ENCODE data around the gene ATP6V1C2. TPM values are rescaled to one million over a fixed set of nuclear protein-coding genes. Genes with fewer than 3 reads are reported as not detected.

Gene ATP6V1C2
- total RNA-seq, 5 donors from 2014 or later (not counting 1 experiment from before 2014, with no cell fraction given) = 0.36 TPM; not detected in 4

DNA sequence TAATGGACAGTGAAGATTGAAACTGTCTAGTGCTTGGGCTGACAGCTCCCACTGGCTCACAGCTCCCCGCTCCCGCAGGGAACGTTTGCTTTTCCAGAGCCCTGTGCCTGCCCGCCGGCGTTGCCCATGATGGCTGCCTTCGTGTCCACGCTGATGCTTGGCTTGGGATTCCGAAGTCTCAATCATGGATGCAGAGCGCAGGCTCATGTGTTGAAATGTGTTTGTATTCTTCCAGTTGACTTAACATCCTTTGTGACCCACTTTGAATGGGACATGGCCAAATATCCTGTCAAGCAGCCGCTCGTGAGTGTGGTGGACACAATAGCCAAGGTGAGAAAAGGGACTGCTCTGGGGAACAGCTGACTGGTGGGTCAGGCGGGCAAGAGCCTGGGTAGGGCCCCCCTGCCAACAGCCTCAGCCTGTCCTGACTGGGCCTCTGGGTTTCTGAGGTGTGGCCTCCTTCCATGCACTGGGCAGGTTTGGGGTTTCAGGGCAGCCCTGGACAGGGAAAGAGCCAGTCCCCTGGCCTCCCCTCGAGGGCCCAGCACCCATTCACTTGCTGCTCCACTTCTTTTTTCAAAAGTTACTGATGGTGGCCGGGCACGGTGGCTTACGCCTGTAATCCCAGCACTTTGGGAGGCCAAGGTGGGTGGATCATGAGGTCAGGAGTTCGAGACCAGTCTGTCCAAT lies 42.8 kb downstream of the ATP6V1C2 start:
- H3K36me3 ChIP-seq (ENCODE audit: control insufficient read depth in 2 of 2, extremely low read depth in 1 of 2, insufficient read depth in 1 of 2, low read length in 1 of 2) = no peaks in the 10 kb centered on the region
- no peak for DNase-seq
- H3K27me3 ChIP-seq (replicated peaks in 1 of 2; ENCODE audit: control insufficient read depth in 2 of 2, extremely low read depth in 1 of 2, insufficient read depth in 2 of 2, low read length in 1 of 2) = peaks cover 0 to 25% of the 10 kb centered on the region in 2 experiments
- no peaks in the 10 kb centered on the region for H3K36me3 Mint-ChIP-seq
- H3K4me1 ChIP-seq (ENCODE audit: control insufficient read depth in 1 of 2, extremely low read depth in 1 of 2, insufficient read depth in 2 of 2, low read length in 2 of 2) = no peaks in the 10 kb centered on the region
- no peak for ATAC-seq (replicated peaks in 1 of 4)
- POLR2A ChIA-PET = no interaction called here
- CTCF ChIA-PET = no interaction called here
- no peak overlapping the region for H3K4me3 Mint-ChIP-seq
- no peak overlapping the region for H3K4me3 ChIP-seq (ENCODE audit: control insufficient read depth in 1 of 2, extremely low read depth in 1 of 2, low read length in 1 of 2)
- H3K9me3 ChIP-seq = no peaks in the 10 kb centered on the region
- peaks cover 4% of the 10 kb centered on the region in 2 donors for H3K27me3 Mint-ChIP-seq
- H3K4me1 Mint-ChIP-seq = peaks cover 0 to 4% (median 0%) of the 10 kb centered on the region in 3 donors
- H3K27ac ChIP-seq (ENCODE audit: low read length) = no peak overlapping the region
- H3K9me3 Mint-ChIP-seq = no peaks in the 10 kb centered on the region
- WGBS (ENCODE audit: insufficient coverage) = 88% methylated on average over 13 of the region's 18 CpGs
- no peak overlapping the region for H3K27ac Mint-ChIP-seq

DNA sequence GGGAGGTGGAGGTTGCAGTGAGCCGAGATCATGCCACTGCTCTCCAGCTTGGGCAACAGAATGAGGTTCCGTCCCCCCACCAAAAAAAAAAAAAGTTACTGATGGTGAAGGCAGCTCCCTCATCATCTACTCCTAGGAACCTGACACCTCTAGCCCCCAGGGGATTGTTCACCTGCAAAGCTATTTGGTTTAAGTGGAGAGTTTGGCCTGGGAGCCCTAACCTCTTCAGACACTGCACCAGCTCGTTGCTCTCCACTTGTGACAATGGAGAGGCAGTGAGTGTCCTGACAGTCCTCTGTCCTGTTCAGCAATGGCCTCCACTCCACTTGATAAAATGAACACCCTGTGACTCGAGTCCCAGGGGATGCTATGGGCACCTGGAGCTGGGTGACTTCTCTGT lies 43.5 kb downstream of the ATP6V1C2 start:
- DNase-seq = no peak
- WGBS (ENCODE audit: insufficient coverage) = no CpG with 5 or more reads among the region's 4 CpGs
- no peaks in the 10 kb centered on the region for H3K36me3 ChIP-seq (ENCODE audit: control insufficient read depth in 2 of 2, extremely low read depth in 1 of 2, insufficient read depth in 1 of 2, low read length in 1 of 2)
- ChIA-PET POLR2A (interaction anchor here in 1 of 2 donors (0.5 kb wide), 1 partner anchor 795 kb away, joined by 4 read pairs; no protein-coding TSS in a partner anchor), CTCF (no interaction called here)
- H3K4me3 ChIP-seq (ENCODE audit: control insufficient read depth in 1 of 2, extremely low read depth in 1 of 2, low read length in 1 of 2) = no peak overlapping the region
- no peaks in the 10 kb centered on the region for H3K9me3 ChIP-seq
- peaks cover 0 to 4% (median 0%) of the 10 kb centered on the region in 3 donors for H3K4me1 Mint-ChIP-seq
- H3K27me3 Mint-ChIP-seq = peaks cover 4% of the 10 kb centered on the region in 2 donors
- peaks cover 0 to 25% of the 10 kb centered on the region in 2 experiments for H3K27me3 ChIP-seq (replicated peaks in 1 of 2; ENCODE audit: control insufficient read depth in 2 of 2, extremely low read depth in 1 of 2, insufficient read depth in 2 of 2, low read length in 1 of 2)
- H3K4me1 ChIP-seq (ENCODE audit: control insufficient read depth in 1 of 2, extremely low read depth in 1 of 2, insufficient read depth in 2 of 2, low read length in 2 of 2) = no peaks in the 10 kb centered on the region
- H3K27ac Mint-ChIP-seq = no peak overlapping the region
- no peak for ATAC-seq (replicated peaks in 1 of 4)
- no peaks in the 10 kb centered on the region for H3K36me3 Mint-ChIP-seq
- no peak overlapping the region for H3K27ac ChIP-seq (ENCODE audit: low read length)
- H3K4me3 Mint-ChIP-seq = no peak overlapping the region
- no peaks in the 10 kb centered on the region for H3K9me3 Mint-ChIP-seq

DNA sequence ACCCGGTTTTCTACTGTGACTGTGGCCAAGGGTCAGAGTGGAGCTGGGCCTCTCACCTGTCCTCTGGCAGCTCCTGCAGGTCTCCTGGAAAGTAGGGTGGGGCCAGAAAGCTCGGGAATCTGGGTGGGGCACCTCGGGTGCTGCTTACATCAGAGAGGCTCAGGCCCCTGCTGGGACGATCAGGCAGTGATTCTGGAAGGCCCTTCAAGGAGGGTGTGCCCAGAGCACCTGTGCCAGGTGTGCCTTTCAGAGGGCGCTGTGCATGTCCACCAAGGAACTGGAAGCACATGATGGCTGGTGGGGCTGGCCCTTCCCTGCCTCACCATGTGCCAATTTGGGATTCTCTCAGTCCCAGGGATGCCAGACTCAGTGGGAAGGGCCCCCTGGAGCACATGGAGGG lies 44.0 kb downstream of the ATP6V1C2 start:
- no peaks in the 10 kb centered on the region for H3K4me1 ChIP-seq (ENCODE audit: control insufficient read depth in 1 of 2, extremely low read depth in 1 of 2, insufficient read depth in 2 of 2, low read length in 2 of 2)
- H3K4me3 ChIP-seq (ENCODE audit: control insufficient read depth in 1 of 2, extremely low read depth in 1 of 2, low read length in 1 of 2) = no peak overlapping the region
- POLR2A ChIA-PET = interaction anchor here in 1 of 2 donors (0.5 kb wide), 1 partner anchor 795 kb away, joined by 4 read pairs; no protein-coding TSS in a partner anchor
- H3K27ac Mint-ChIP-seq = no peak overlapping the region
- CTCF ChIA-PET = no interaction called here
- ATAC-seq (replicated peaks in 1 of 4) (no peak), DNase-seq (no peak)
- H3K4me3 Mint-ChIP-seq = no peak overlapping the region
- 55% methylated on average over 5 of the region's 5 CpGs for WGBS (ENCODE audit: insufficient coverage)
- no peaks in the 10 kb centered on the region for H3K36me3 Mint-ChIP-seq
- no peaks in the 10 kb centered on the region for H3K9me3 ChIP-seq
- no peak overlapping the region for H3K27ac ChIP-seq (ENCODE audit: low read length)
- no peaks in the 10 kb centered on the region for H3K36me3 ChIP-seq (ENCODE audit: control insufficient read depth in 2 of 2, extremely low read depth in 1 of 2, insufficient read depth in 1 of 2, low read length in 1 of 2)
- H3K27me3 ChIP-seq (replicated peaks in 1 of 2; ENCODE audit: control insufficient read depth in 2 of 2, extremely low read depth in 1 of 2, insufficient read depth in 2 of 2, low read length in 1 of 2) = peaks cover 0 to 25% of the 10 kb centered on the region in 2 experiments
- no peaks in the 10 kb centered on the region for H3K9me3 Mint-ChIP-seq
- H3K4me1 Mint-ChIP-seq = peaks cover 0 to 4% (median 0%) of the 10 kb centered on the region in 3 donors
- peaks cover 4% of the 10 kb centered on the region in 2 donors for H3K27me3 Mint-ChIP-seq

DNA sequence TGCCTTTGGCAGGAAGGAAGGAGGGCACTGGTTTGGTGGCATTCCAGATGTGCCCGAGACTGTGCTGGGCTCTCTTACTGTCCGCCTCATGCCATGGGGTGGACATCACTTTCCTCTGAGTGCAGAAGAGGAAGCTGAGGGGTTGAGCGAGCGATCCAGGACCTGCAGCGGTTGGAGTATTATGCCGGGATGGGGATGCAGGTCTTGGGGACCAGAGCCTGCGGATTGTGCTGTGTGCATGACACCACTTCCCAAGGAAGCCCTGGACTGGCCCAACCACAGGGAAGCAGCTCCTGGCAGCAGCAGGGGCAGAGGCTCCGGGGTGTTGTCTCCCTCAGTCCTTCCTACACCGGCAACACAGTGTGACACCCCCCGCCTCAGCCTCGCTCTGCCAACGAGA lies 44.5 kb downstream of the ATP6V1C2 start:
- ChIA-PET CTCF (no interaction called here), POLR2A (interaction anchor here in 1 of 2 donors (0.6 kb wide), 1 partner anchor 854 kb away, joined by 3 read pairs; no protein-coding TSS in a partner anchor)
- peaks cover 4% of the 10 kb centered on the region in 2 donors for H3K27me3 Mint-ChIP-seq
- Histone ChIP-seq H3K27me3 (replicated peaks in 1 of 2; ENCODE audit: control insufficient read depth in 2 of 2, extremely low read depth in 1 of 2, insufficient read depth in 2 of 2, low read length in 1 of 2) (peaks cover 0 to 25% of the 10 kb centered on the region in 2 experiments), H3K4me3 (ENCODE audit: control insufficient read depth in 1 of 2, extremely low read depth in 1 of 2, low read length in 1 of 2) (no peak overlapping the region), H3K27ac (ENCODE audit: low read length) (no peak overlapping the region), H3K9me3 (no peaks in the 10 kb centered on the region), H3K36me3 (ENCODE audit: control insufficient read depth in 2 of 2, extremely low read depth in 1 of 2, insufficient read depth in 1 of 2, low read length in 1 of 2) (no peaks in the 10 kb centered on the region), H3K4me1 (ENCODE audit: control insufficient read depth in 1 of 2, extremely low read depth in 1 of 2, insufficient read depth in 2 of 2, low read length in 2 of 2) (no peaks in the 10 kb centered on the region)
- no peaks in the 10 kb centered on the region for H3K9me3 Mint-ChIP-seq
- peaks cover 0 to 4% (median 0%) of the 10 kb centered on the region in 3 donors for H3K4me1 Mint-ChIP-seq
- 89% methylated on average over 11 of the region's 12 CpGs for WGBS (ENCODE audit: insufficient coverage)
- no peak overlapping the region for H3K27ac Mint-ChIP-seq
- H3K4me3 Mint-ChIP-seq = no peak overlapping the region
- no peak for DNase-seq
- no peak for ATAC-seq (replicated peaks in 1 of 4)
- H3K36me3 Mint-ChIP-seq = no peaks in the 10 kb centered on the region

DNA sequence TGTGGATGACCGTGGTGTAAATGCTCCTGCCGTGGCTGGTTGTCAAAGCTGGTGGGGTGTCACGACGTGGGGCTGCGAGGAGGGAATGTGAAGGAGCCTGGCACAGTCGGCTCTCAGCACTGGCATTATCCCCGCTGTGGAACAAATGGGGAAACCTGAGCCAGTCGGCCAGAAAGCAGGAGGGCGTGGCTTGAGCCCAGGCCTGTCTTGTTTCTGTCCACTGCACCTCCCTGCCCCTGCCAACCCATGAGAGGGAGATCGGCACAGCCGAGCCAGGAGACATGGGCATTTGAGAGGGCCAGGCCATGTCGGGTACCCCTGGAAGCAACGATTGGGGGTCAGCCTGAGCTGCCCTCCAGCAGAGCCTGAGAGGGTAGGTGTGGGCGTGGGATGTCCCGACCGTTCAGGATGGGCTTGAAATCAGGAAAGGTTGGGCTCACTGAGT lies 46.7 kb downstream of the ATP6V1C2 start:
- Histone ChIP-seq H3K9me3 (no peaks in the 10 kb centered on the region), H3K27me3 (replicated peaks in 1 of 2; ENCODE audit: control insufficient read depth in 2 of 2, extremely low read depth in 1 of 2, insufficient read depth in 2 of 2, low read length in 1 of 2) (peaks cover 0 to 17% of the 10 kb centered on the region in 2 experiments), H3K4me1 (ENCODE audit: control insufficient read depth in 1 of 2, extremely low read depth in 1 of 2, insufficient read depth in 2 of 2, low read length in 2 of 2) (no peaks in the 10 kb centered on the region), H3K36me3 (ENCODE audit: control insufficient read depth in 2 of 2, extremely low read depth in 1 of 2, insufficient read depth in 1 of 2, low read length in 1 of 2) (no peaks in the 10 kb centered on the region), H3K4me3 (ENCODE audit: control insufficient read depth in 1 of 2, extremely low read depth in 1 of 2, low read length in 1 of 2) (no peak overlapping the region), H3K27ac (ENCODE audit: low read length) (no peak overlapping the region)
- DNase-seq (no peak), ATAC-seq (replicated peaks in 1 of 4) (no peak)
- no peak overlapping the region for H3K27ac Mint-ChIP-seq
- WGBS (ENCODE audit: insufficient coverage) = 76% methylated on average over 16 of the region's 16 CpGs
- no peak overlapping the region for H3K4me3 Mint-ChIP-seq
- CTCF ChIA-PET = no interaction called here
- no peaks in the 10 kb centered on the region for H3K9me3 Mint-ChIP-seq
- H3K4me1 Mint-ChIP-seq = peaks cover 0 to 2% (median 0%) of the 10 kb centered on the region in 3 donors
- POLR2A ChIA-PET = no interaction called here
- H3K27me3 Mint-ChIP-seq = peaks cover 2% of the 10 kb centered on the region in 2 donors
- H3K36me3 Mint-ChIP-seq = no peaks in the 10 kb centered on the region

DNA sequence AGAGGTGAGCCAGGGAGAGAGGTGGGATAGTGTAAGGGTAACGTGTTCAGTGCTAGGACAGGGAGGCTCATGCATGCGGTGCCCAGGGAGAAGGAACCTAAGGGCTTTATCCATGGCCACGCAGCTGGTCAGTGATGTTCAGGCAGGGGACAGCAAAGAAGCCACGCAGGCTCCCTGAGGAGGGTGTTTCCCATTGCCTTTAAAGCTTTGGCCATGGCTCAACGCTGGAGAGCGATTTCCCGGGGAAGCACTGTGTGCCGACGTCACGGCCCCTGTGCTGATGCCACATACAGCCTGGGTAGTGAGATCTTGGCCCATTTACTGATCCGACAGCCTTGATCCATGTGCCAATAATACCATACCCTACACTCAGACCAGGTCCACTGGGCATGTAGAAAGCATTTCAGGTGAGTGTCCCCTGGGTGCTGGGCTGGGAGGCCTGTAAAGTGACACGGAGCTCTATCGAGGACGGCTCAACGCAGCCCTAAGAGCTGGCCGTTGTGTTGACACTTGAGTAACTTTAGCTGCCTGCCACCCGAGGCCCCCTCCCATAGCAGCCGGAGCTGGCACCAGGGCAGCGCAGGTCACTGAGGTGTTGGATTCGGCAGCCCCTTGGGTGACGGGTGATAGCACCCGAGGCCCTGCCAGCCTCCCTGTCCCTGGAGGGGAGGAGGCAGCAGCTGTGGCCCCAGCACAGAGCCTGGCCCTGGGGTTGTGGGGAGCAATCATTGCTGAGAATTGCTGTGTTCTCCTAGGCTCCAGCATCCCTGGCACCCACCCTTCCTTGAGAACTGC lies 49.7 kb downstream of the ATP6V1C2 start:
- ChIA-PET POLR2A (no interaction called here), CTCF (no interaction called here)
- 90% methylated on average over 15 of the region's 22 CpGs for WGBS (ENCODE audit: insufficient coverage)
- H3K27me3 ChIP-seq (replicated peaks in 1 of 2; ENCODE audit: control insufficient read depth in 2 of 2, extremely low read depth in 1 of 2, insufficient read depth in 2 of 2, low read length in 1 of 2) = no peaks in the 10 kb centered on the region
- DNase-seq (no peak), ATAC-seq (replicated peaks in 1 of 4) (no peak)
- no peaks in the 10 kb centered on the region for H3K27me3 Mint-ChIP-seq
- no peaks in the 10 kb centered on the region for H3K9me3 ChIP-seq
- H3K9me3 Mint-ChIP-seq = no peaks in the 10 kb centered on the region
- H3K4me3 Mint-ChIP-seq = no peak overlapping the region
- H3K36me3 ChIP-seq (ENCODE audit: control insufficient read depth in 2 of 2, extremely low read depth in 1 of 2, insufficient read depth in 1 of 2, low read length in 1 of 2) = no peaks in the 10 kb centered on the region
- no peak overlapping the region for H3K4me3 ChIP-seq (ENCODE audit: control insufficient read depth in 1 of 2, extremely low read depth in 1 of 2, low read length in 1 of 2)
- no peak overlapping the region for H3K27ac Mint-ChIP-seq
- no peak overlapping the region for H3K27ac ChIP-seq (ENCODE audit: low read length)
- no peaks in the 10 kb centered on the region for H3K4me1 Mint-ChIP-seq
- H3K4me1 ChIP-seq (ENCODE audit: control insufficient read depth in 1 of 2, extremely low read depth in 1 of 2, insufficient read depth in 2 of 2, low read length in 2 of 2) = no peaks in the 10 kb centered on the region
- no peaks in the 10 kb centered on the region for H3K36me3 Mint-ChIP-seq

All from T-cell (primary cell).